ACC112 (cell line): ENCODE results near the gene TSPAN19.

Experiments
- H2AFZ ChIP-seq: fragments of 200-600 bp; sonication (generic); one replicate; pipeline ENCODE4 v1.6.0; 2017; ENCODE audit warnings: antibody characterized with exemption, low read length; ENCODE audit not compliant: unreplicated experiment
- H3K27ac ChIP-seq: fragments of 200-600 bp; sonication (generic); 2 replicates; pipeline ENCODE4 v1.5.1; 2014; ENCODE audit warnings: low read depth, mild to moderate bottlenecking, antibody characterized with exemption, low read length, moderate library complexity
- H3K27me3 ChIP-seq: fragments of 200-600 bp; sonication (generic); 2 replicates; pipeline ENCODE4 v1.6.1; 2014; ENCODE audit warnings: mild to moderate bottlenecking, antibody characterized with exemption, low read length, moderate library complexity, mixed read lengths; ENCODE audit not compliant: insufficient read depth
- H3K36me3 ChIP-seq: fragments of 200-600 bp; sonication (generic); 2 replicates; pipeline ENCODE4 v1.6.1; 2016; ENCODE audit warnings: mild to moderate bottlenecking, antibody characterized with exemption, low read length, moderate library complexity, mixed read lengths; ENCODE audit not compliant: insufficient read depth
- H3K4me1 ChIP-seq: fragments of 200-600 bp; sonication (generic); one replicate; pipeline ENCODE4 v1.6.1; 2016; ENCODE audit warnings: low read length, mixed read lengths; ENCODE audit not compliant: insufficient read depth, unreplicated experiment, control insufficient read depth
- H3K4me3 ChIP-seq: fragments of 200-600 bp; sonication (generic); 2 replicates; pipeline ENCODE4 v1.5.1; 2014; ENCODE audit warnings: mild to moderate bottlenecking, low read depth, low read length
- H3K79me2 ChIP-seq: fragments of 200-600 bp; sonication (generic); one replicate; pipeline ENCODE4 v1.6.0; 2016; ENCODE audit warnings: low read length; ENCODE audit not compliant: control insufficient read depth, unreplicated experiment, insufficient read depth

Gene TSPAN19

DNA sequence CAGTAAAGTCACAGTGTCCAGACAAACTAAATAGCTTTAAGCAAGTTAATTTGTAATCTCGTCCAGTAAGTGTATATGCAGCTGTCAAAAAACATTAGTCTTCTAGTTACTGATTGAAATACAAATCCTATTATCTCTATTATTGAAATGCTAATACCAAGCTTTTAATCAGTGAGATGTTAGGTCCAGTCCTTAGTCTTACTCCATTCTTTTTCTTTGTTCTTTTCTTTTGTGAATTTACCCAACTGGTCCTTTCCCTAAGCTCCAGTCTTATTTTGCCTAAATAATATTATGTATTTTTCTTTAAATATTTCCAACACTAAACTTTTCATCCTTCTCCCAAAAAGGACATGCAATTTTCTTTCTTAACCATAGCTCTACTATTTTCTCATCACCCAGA lies 57.2 kb downstream of the TSPAN19 start:
- Histone ChIP-seq H3K36me3 (no peaks in the 10 kb centered on the region), H3K79me2 (no peaks in the 10 kb centered on the region), H3K4me3 (no peak overlapping the region), H3K27me3 (no peaks in the 10 kb centered on the region), H2AFZ (no peak overlapping the region), H3K27ac (no peak overlapping the region), H3K4me1 (peaks cover 6% of the 10 kb centered on the region)

DNA sequence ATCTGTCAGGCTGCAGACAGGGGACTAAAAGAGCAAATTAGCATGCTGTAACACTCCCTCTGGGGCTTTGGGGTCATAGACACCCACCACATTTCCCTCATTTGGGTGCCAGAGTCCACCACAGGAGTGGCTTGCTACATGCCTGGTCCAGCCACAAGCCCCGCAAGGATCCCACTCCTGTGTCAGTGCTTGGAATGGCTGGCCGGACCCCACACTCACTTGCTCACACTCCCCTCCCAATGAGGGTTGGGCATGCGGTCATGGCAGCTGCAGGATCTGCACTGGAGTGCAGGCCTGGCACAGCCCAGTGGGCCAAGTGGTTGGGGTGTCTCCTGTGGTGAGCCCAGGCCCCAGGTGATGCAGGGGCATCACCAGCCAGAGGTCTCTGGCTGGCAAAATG lies 59.9 kb downstream of the TSPAN19 start:
- Histone ChIP-seq H2AFZ (no peak overlapping the region), H3K4me1 (peaks cover 9% of the 10 kb centered on the region)

DNA sequence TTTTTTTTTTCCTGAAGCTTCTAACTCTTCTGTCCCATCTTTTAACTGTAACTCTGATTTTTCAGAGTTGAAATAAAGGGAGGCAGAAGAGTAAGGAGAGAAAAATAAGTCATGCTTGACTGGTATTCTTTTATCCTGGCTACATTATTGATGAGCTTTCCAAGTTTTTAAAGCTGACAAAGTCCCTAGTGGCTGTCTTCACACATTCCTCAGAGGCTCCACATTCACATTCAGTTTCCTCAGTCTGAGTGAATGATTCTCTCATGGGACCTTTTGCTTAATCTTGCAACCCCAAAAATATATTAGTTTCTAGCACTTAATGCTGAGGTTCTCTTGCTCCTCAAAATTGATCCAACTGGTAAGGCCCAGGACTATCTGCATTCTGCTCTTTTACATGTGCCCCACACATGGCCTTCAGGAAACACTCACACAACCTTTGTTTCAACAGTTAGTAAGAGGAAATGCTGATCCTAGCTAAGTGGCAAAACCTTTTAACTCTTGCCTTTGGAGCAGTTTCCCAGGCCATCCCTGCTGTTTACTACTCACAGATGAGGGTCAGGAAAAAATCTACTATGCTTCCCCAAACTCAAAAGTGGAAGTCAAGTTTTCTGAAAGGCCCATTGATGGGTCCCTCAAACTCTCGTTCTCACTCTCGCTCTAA lies 61.8 kb downstream of the TSPAN19 start:
- peaks cover 9% of the 10 kb centered on the region for H3K4me1 ChIP-seq
- no peaks in the 10 kb centered on the region for H3K79me2 ChIP-seq
- H3K4me3 ChIP-seq: no peak overlapping the region
- no peaks in the 10 kb centered on the region for H3K27me3 ChIP-seq
- H2AFZ ChIP-seq: no peak overlapping the region
- no peak overlapping the region for H3K27ac ChIP-seq
- no peaks in the 10 kb centered on the region for H3K36me3 ChIP-seq

More for the DNA sequence above, 59.9 kb downstream of the TSPAN19 start:
- no peaks in the 10 kb centered on the region for H3K36me3 ChIP-seq
- H3K27me3 ChIP-seq: no peaks in the 10 kb centered on the region
- H3K79me2 ChIP-seq: no peaks in the 10 kb centered on the region
- H3K27ac ChIP-seq: no peak overlapping the region
- no peak overlapping the region for H3K4me3 ChIP-seq

DNA sequence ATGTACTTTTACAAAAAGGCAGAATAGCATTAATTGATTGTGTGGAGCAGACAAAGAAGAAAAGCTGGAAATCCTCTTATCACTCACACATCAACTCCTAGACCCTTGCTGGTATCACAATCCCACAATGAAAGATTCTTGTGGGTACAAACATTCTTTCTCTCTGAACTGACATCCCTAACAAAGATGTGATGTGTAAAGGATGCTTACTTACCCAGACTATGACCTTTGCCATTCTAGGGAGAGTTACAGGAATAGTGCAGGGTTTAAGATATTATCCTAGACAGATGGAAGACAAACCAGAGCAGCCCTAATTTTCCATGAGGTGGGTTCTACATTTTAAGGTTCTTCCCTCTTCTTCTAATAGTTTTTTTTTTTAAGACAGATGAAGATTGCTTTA lies 63.1 kb downstream of the TSPAN19 start:
- Histone ChIP-seq H3K4me1 (peaks cover 9% of the 10 kb centered on the region), H3K27me3 (no peaks in the 10 kb centered on the region), H2AFZ (no peak overlapping the region), H3K4me3 (no peak overlapping the region), H3K27ac (no peak overlapping the region), H3K36me3 (no peaks in the 10 kb centered on the region), H3K79me2 (no peaks in the 10 kb centered on the region)

DNA sequence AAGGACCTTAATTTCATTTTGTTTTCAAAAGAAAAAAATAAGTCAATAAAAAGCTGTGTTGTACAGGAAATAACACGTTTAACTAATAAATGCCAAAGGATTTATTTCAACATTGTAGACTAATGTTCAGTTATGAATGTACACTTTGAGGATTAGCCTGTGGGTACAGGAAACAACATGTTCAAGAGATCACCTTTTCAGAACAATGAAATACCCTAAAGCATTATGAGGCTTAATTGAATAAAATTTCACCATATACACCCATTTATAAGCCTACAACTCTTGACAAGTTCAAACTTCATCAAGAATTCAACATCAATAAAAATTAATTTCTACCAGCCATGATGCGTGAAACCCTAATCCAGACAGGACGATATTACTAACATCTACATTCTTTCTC lies 66.9 kb downstream of the TSPAN19 start:
- Histone ChIP-seq H3K27me3 (no peaks in the 10 kb centered on the region), H3K79me2 (no peaks in the 10 kb centered on the region), H3K27ac (no peak overlapping the region), H3K4me3 (no peak overlapping the region), H3K4me1 (peaks cover 5% of the 10 kb centered on the region), H2AFZ (no peak overlapping the region), H3K36me3 (no peaks in the 10 kb centered on the region)
